ENCODE data around the gene SRCAP.

The SRCAP gene

GRCh38 chr16:30750876-30751465 is 52.0 kb downstream of the SRCAP start:
- DNase-seq (ENCODE audit: extremely low read depth in 1 of 2, low read depth in 1 of 2) = no peak

- DNase-seq (ENCODE audit: extremely low read depth in 1 of 2, low read depth in 1 of 2) = no peak
Measured at GRCh38 chr16:30753596-30753995, 54.6 kb downstream of the SRCAP start.

- DNase-seq (ENCODE audit: extremely low read depth in 1 of 2, low read depth in 1 of 2) = no peak
Measured at GRCh38 chr16:30755955-30756780, 57.2 kb downstream of the SRCAP start.

GRCh38 chr16:30756781-30757100 is 57.8 kb downstream of the SRCAP start:
- DNase-seq (ENCODE audit: extremely low read depth in 1 of 2, low read depth in 1 of 2) = no peak

- no peak for DNase-seq (ENCODE audit: extremely low read depth in 1 of 2, low read depth in 1 of 2)
Measured at GRCh38 chr16:30757316-30757715, 58.3 kb downstream of the SRCAP start.

GRCh38 chr16:30758988-30759491 is 60.1 kb downstream of the SRCAP start:
- DNase-seq (ENCODE audit: extremely low read depth in 1 of 2, low read depth in 1 of 2) = no peak

GRCh38 chr16:30760001-30760559 is 61.1 kb downstream of the SRCAP start:
- DNase-seq (ENCODE audit: extremely low read depth in 1 of 2, low read depth in 1 of 2) = no peak

GRCh38 chr16:30760577-30761426 is 61.8 kb downstream of the SRCAP start:
- no peak for DNase-seq (ENCODE audit: extremely low read depth in 1 of 2, low read depth in 1 of 2)

GRCh38 chr16:30761427-30761927 is 62.5 kb downstream of the SRCAP start:
- DNase-seq (ENCODE audit: extremely low read depth in 1 of 2, low read depth in 1 of 2) = no peak

GRCh38 chr16:30761928-30762902 is 63.2 kb downstream of the SRCAP start, which contains the start of the genes CFAP119 and RNF40:
Gene CFAP119 (minus strand): TSS chr16:30762062. CDS start chr16:30761748, 314 bp downstream.
Gene RNF40 (plus strand): TSS chr16:30762322. CDS start chr16:30762546, 224 bp downstream.
- DNase-seq (ENCODE audit: extremely low read depth in 1 of 2, low read depth in 1 of 2) = peak; percentile 90 to 91

- no peak for DNase-seq (ENCODE audit: extremely low read depth in 1 of 2, low read depth in 1 of 2)
Measured at GRCh38 chr16:30762991-30763725, 64.2 kb downstream of the SRCAP start.

GRCh38 chr16:30764086-30764485 is 65.1 kb downstream of the SRCAP start:
- DNase-seq (ENCODE audit: extremely low read depth in 1 of 2, low read depth in 1 of 2) = no peak

GRCh38 chr16:30764816-30765465 is 66.0 kb downstream of the SRCAP start:
- no peak for DNase-seq (ENCODE audit: extremely low read depth in 1 of 2, low read depth in 1 of 2)

GRCh38 chr16:30766206-30766932 is 67.4 kb downstream of the SRCAP start:
- no peak for DNase-seq (ENCODE audit: extremely low read depth in 1 of 2, low read depth in 1 of 2)

GRCh38 chr16:30766933-30767284 is 67.9 kb downstream of the SRCAP start:
- DNase-seq (ENCODE audit: extremely low read depth in 1 of 2, low read depth in 1 of 2) = no peak

- no peak for DNase-seq (ENCODE audit: extremely low read depth in 1 of 2, low read depth in 1 of 2)
Measured at GRCh38 chr16:30767767-30768465, 68.9 kb downstream of the SRCAP start.

- no peak for DNase-seq (ENCODE audit: extremely low read depth in 1 of 2, low read depth in 1 of 2)
Measured at GRCh38 chr16:30768583-30769181, 69.7 kb downstream of the SRCAP start.
